Glomerular visceral epithelial cell (primary cell): Measurements from ENCODE around the gene EVPLL.
"Not testable (repeated sequence)": the region's sequence is repeated elsewhere in the genome, so short reads cannot be mapped to it uniquely, and the experiment has no call there.

Experiments
- DNase-seq: peaks from one replicate; pipeline ENCODE4 v3.0.0-alpha.2; 2016; ENCODE audit errors: extremely low spot score

The EVPLL gene

GRCh38 chr17:18379246-18380146 lies 1.9 kb downstream of the EVPLL start:
- no peak for DNase-seq

GRCh38 chr17:18380471-18381157 lies 3.0 kb downstream of the EVPLL start:
- no peak for DNase-seq

GRCh38 chr17:18381158-18381952 lies 3.8 kb downstream of the EVPLL start:
- no peak for DNase-seq

- DNase-seq, result no peak
Measured at GRCh38 chr17:18381953-18382245, 4.3 kb downstream of the EVPLL start.

- no peak for DNase-seq
Measured at GRCh38 chr17:18382441-18383078, 5.0 kb downstream of the EVPLL start.

GRCh38 chr17:18383079-18383481 lies 5.5 kb downstream of the EVPLL start:
- not testable (repeated sequence) for DNase-seq

GRCh38 chr17:18384271-18384670 lies 6.7 kb downstream of the EVPLL start:
- not testable (repeated sequence) for DNase-seq

GRCh38 chr17:18387583-18387982 lies 10.0 kb downstream of the EVPLL start:
- DNase-seq, result not testable (repeated sequence)

- DNase-seq, result not testable (repeated sequence)
Measured at GRCh38 chr17:18388266-18388665, 10.7 kb downstream of the EVPLL start.

- DNase-seq, result not testable (repeated sequence)
Measured at GRCh38 chr17:18388728-18389127, 11.2 kb downstream of the EVPLL start.

GRCh38 chr17:18401872-18402590 lies 24.5 kb downstream of the EVPLL start:
- DNase-seq, result not testable (repeated sequence)

- not testable (repeated sequence) for DNase-seq
Measured at GRCh38 chr17:18403166-18403565, 25.6 kb downstream of the EVPLL start.

- not testable (repeated sequence) for DNase-seq
Measured at GRCh38 chr17:18403604-18404003, 26.0 kb downstream of the EVPLL start.

- DNase-seq, result not testable (repeated sequence)
Measured at GRCh38 chr17:18408906-18409305, 31.3 kb downstream of the EVPLL start.

- peak; percentile 50 for DNase-seq
Measured at GRCh38 chr17:18409321-18409720, 31.7 kb downstream of the EVPLL start.

GRCh38 chr17:18410736-18411135 lies 33.2 kb downstream of the EVPLL start:
- peak; percentile 12 for DNase-seq

GRCh38 chr17:18411377-18411864 lies 33.8 kb downstream of the EVPLL start:
- peak; percentile 61 for DNase-seq

- not testable (repeated sequence) for DNase-seq
Measured at GRCh38 chr17:18412001-18412538, 34.5 kb downstream of the EVPLL start.

- not testable (repeated sequence) for DNase-seq
Measured at GRCh38 chr17:18421521-18421920, 43.9 kb downstream of the EVPLL start.

GRCh38 chr17:18422464-18422863 lies 44.9 kb downstream of the EVPLL start:
- DNase-seq, result not testable (repeated sequence)
